Measurements from ENCODE around the gene TMEM187. TPM values are rescaled to one million over a fixed set of nuclear protein-coding genes. Genes with fewer than 3 reads are reported as not detected.

The TMEM187 gene
- total and polyA plus RNA-seq, 3 donors from 2014 or later: 6.1 to 15.7 (median 13.1) TPM

- WGBS, 2 donors: 24% methylated on average over 9 of the region's 17 CpGs; no CpG with 5 or more reads in 1 of the 2 donors
- intact Hi-C loops (cut with DNase I; ENCODE audit: low total_unique reads): no loop called here
- no peak for DNase-seq
- Histone ChIP-seq H3K27me3 (no peaks in the 10 kb centered on the region), H3K4me1 (peaks cover 14% of the 10 kb centered on the region), H3K27ac (peak overlapping the region; percentile 45 to 63), H3K9me3 (no peaks in the 10 kb centered on the region), H3K4me3 (no peak overlapping the region), H3K36me3 (ENCODE audit: low read depth, missing control alignments) (no peaks in the 10 kb centered on the region)
- TF ChIP-seq POLR2A (IDR thresholded peaks at IDR 0.05) (no peak), CTCF (IDR thresholded peaks at IDR 0.05) (no peak)
Measured at GRCh38 chrX:154013001-154013421, 40.5 kb downstream of the TMEM187 start.

- Histone ChIP-seq H3K9me3 (no peaks in the 10 kb centered on the region), H3K27me3 (no peaks in the 10 kb centered on the region), H3K4me1 (peaks cover 14% of the 10 kb centered on the region), H3K4me3 (no peak overlapping the region), H3K27ac (peak overlapping the region in 1 of 2 donors; percentile 63), H3K36me3 (ENCODE audit: low read depth, missing control alignments) (no peaks in the 10 kb centered on the region)
- TF ChIP-seq POLR2A (IDR thresholded peaks at IDR 0.05) (no peak), CTCF (IDR thresholded peaks at IDR 0.05) (peak; percentile 71 to 84 (median 79))
- WGBS, 2 donors: 31 to 100% methylated on average over 1 to 15 of the region's 20 CpGs
- no peak for DNase-seq
- intact Hi-C loops (cut with DNase I; ENCODE audit: low total_unique reads): no loop called here
Measured at GRCh38 chrX:154013614-154014360, 41.2 kb downstream of the TMEM187 start.

- no peaks in the 10 kb centered on the region for H3K9me3 ChIP-seq
- DNase-seq: no peak
- H3K36me3 ChIP-seq (ENCODE audit: low read depth, missing control alignments): no peaks in the 10 kb centered on the region
- no peak overlapping the region for H3K4me3 ChIP-seq
- no peaks in the 10 kb centered on the region for H3K27me3 ChIP-seq
- no peak overlapping the region for H3K27ac ChIP-seq
- WGBS, 2 donors: 83 to 91% methylated on average over 8 to 23 of the region's 24 CpGs
- peaks cover 14% of the 10 kb centered on the region for H3K4me1 ChIP-seq
- TF ChIP-seq POLR2A (IDR thresholded peaks at IDR 0.05): no peak
- TF ChIP-seq CTCF (IDR thresholded peaks at IDR 0.05): no peak
- intact Hi-C loops (cut with DNase I; ENCODE audit: low total_unique reads): no loop called here
Measured at GRCh38 chrX:154014429-154015380, 42.2 kb downstream of the TMEM187 start.

- no peak for TF ChIP-seq CTCF (IDR thresholded peaks at IDR 0.05)
- TF ChIP-seq POLR2A (IDR thresholded peaks at IDR 0.05): no peak
- H3K27ac ChIP-seq: no peak overlapping the region
- intact Hi-C loops (cut with DNase I; ENCODE audit: low total_unique reads): no loop called here
Measured at GRCh38 chrX:154015581-154016264, 43.2 kb downstream of the TMEM187 start.

More at GRCh38 chrX:154015581-154016264, 43.2 kb downstream of the TMEM187 start:
- Histone ChIP-seq H3K4me1 (peaks cover 14% of the 10 kb centered on the region), H3K9me3 (no peaks in the 10 kb centered on the region), H3K36me3 (ENCODE audit: low read depth, missing control alignments) (no peaks in the 10 kb centered on the region), H3K4me3 (no peak overlapping the region), H3K27me3 (no peaks in the 10 kb centered on the region)
- no peak for DNase-seq
- 40 to 84% methylated on average over 1 to 11 of the region's 16 CpGs for WGBS, 2 donors
